Natural killer cell treated with Interleukin-12 subunit alpha and Interleukin-12 subunit beta and Interleukin-15 and Interleukin-18, amount 100 ng/mL, for 72 hours (primary cell): Measurements from ENCODE around the gene KRTDAP. TPM values are rescaled to one million over a fixed set of nuclear protein-coding genes. Genes with fewer than 3 reads are reported as not detected.
"Not testable (repeated sequence)": the region's sequence is repeated elsewhere in the genome, so short reads cannot be mapped to it uniquely, and the experiment has no call there.

Source experiments
- ATAC-seq, 2 donors: fragments of 150-1000 bp; cut with Tn5 transposase in 1 of 2; sonication (Bioruptor Pico), chemical (Tn5 transposase) in 1 of 2; 2 replicates each; pipeline ENCODE4 v1.10.0; 2021
- DNase-seq: peaks from one replicate; pipeline ENCODE4 v3.0.0; 2022; ENCODE audit warnings: low spot score
- H3K27ac Mint-ChIP-seq, 2 donors: 1 replicate in 1 of 2; 2 replicates in 1 of 2; pipeline ENCODE4 v1.8.0; 2022; ENCODE audit warnings: mixed read lengths in 2 of 2, mild to moderate bottlenecking in 1 of 2, moderate library complexity in 1 of 2
- H3K27me3 Mint-ChIP-seq, 2 donors: 1 replicate in 1 of 2; 2 replicates in 1 of 2; pipeline ENCODE4 v1.8.0; 2022; ENCODE audit warnings: mixed read lengths in 2 of 2
- H3K36me3 Mint-ChIP-seq: one replicate; pipeline ENCODE4 v1.8.0; 2022; ENCODE audit warnings: mixed read lengths
- H3K4me1 Mint-ChIP-seq, 2 donors: 1 replicate in 1 of 2; 2 replicates in 1 of 2; pipeline ENCODE4 v1.8.0; 2022; ENCODE audit warnings: low read depth in 2 of 2, mixed read lengths in 2 of 2, mild to moderate bottlenecking in 1 of 2
- H3K4me3 Mint-ChIP-seq: one replicate; pipeline ENCODE4 v1.8.0; 2022; ENCODE audit warnings: mixed read lengths
- H3K9me3 Mint-ChIP-seq: 2 replicates; pipeline ENCODE4 v1.8.0; 2022; ENCODE audit warnings: mixed read lengths
- total RNA-seq, 2 donors: library from RNA; stranded (reverse); gene quantifications; one replicate each; pipeline ENCODE4 v1.2.3, GENCODE V29; 2022

KRTDAP gene
- total RNA-seq, 2 donors from 2014 or later = not detected

- DNase-seq (no peak), ATAC-seq (no peak)
- peaks cover 19 to 23% of the 10 kb centered on the region in 2 donors for H3K27me3 Mint-ChIP-seq
- H3K27ac Mint-ChIP-seq = no peak overlapping the region
- peaks cover 0 to 5% of the 10 kb centered on the region in 2 donors for H3K4me1 Mint-ChIP-seq
- no peak overlapping the region for H3K4me3 Mint-ChIP-seq
- no peaks in the 10 kb centered on the region for H3K36me3 Mint-ChIP-seq
- no peaks in the 10 kb centered on the region for H3K9me3 Mint-ChIP-seq
Observed at GRCh38 chr19:35484252-35485036, 5.8 kb downstream of the KRTDAP start.

- H3K4me3 Mint-ChIP-seq = no peak overlapping the region
- no peak for ATAC-seq
Observed at GRCh38 chr19:35483089-35483488, 7.2 kb downstream of the KRTDAP start.

GRCh38 chr19:35478794-35479677, 11.2 kb downstream of the KRTDAP start:
- no peak for DNase-seq
- no peak for ATAC-seq
- Mint-ChIP-seq H3K4me1 (no peaks in the 10 kb centered on the region), H3K9me3 (no peaks in the 10 kb centered on the region), H3K36me3 (no peaks in the 10 kb centered on the region), H3K27ac (no peak overlapping the region), H3K4me3 (no peak overlapping the region), H3K27me3 (peaks cover 0 to 2% of the 10 kb centered on the region in 2 donors)

More at GRCh38 chr19:35483089-35483488, 7.2 kb downstream of the KRTDAP start:
- Mint-ChIP-seq H3K9me3 (no peaks in the 10 kb centered on the region), H3K27me3 (peaks cover 17 to 23% of the 10 kb centered on the region in 2 donors), H3K4me1 (peaks cover 0 to 5% of the 10 kb centered on the region in 2 donors), H3K36me3 (no peaks in the 10 kb centered on the region), H3K27ac (no peak overlapping the region)
- DNase-seq = no peak

- Mint-ChIP-seq H3K36me3 (no peaks in the 10 kb centered on the region), H3K4me1 (no peaks in the 10 kb centered on the region), H3K9me3 (no peaks in the 10 kb centered on the region), H3K4me3 (no peak overlapping the region), H3K27ac (peak overlapping the region in 1 of 2 donors; percentile 4), H3K27me3 (no peaks in the 10 kb centered on the region)
- DNase-seq = no peak
- no peak for ATAC-seq
Observed at GRCh38 chr19:35476149-35476548, 14.1 kb downstream of the KRTDAP start.

- not testable (repeated sequence) for DNase-seq, H3K4me1 Mint-ChIP-seq, H3K27ac Mint-ChIP-seq, H3K27me3 Mint-ChIP-seq, H3K9me3 Mint-ChIP-seq, H3K4me3 Mint-ChIP-seq, H3K36me3 Mint-ChIP-seq, ATAC-seq
Observed at GRCh38 chr19:35474594-35474993, 15.7 kb downstream of the KRTDAP start.

- no peak for ATAC-seq
- no peak overlapping the region for H3K4me3 Mint-ChIP-seq
- H3K4me1 Mint-ChIP-seq = no peaks in the 10 kb centered on the region
- H3K9me3 Mint-ChIP-seq = no peaks in the 10 kb centered on the region
- DNase-seq = no peak
- H3K27ac Mint-ChIP-seq = no peak overlapping the region
- no peaks in the 10 kb centered on the region for H3K27me3 Mint-ChIP-seq
- H3K36me3 Mint-ChIP-seq = no peaks in the 10 kb centered on the region
Observed at GRCh38 chr19:35474104-35474503, 16.2 kb downstream of the KRTDAP start.

GRCh38 chr19:35471946-35472345, 18.3 kb downstream of the KRTDAP start:
- Mint-ChIP-seq H3K9me3 (no peaks in the 10 kb centered on the region), H3K27me3 (no peaks in the 10 kb centered on the region)

GRCh38 chr19:35471075-35471474, 19.2 kb downstream of the KRTDAP start:
- H3K9me3 Mint-ChIP-seq, ATAC-seq, H3K27ac Mint-ChIP-seq, H3K27me3 Mint-ChIP-seq, H3K4me3 Mint-ChIP-seq, DNase-seq, H3K36me3 Mint-ChIP-seq, H3K4me1 Mint-ChIP-seq: not testable (repeated sequence)

More at GRCh38 chr19:35471946-35472345, 18.3 kb downstream of the KRTDAP start:
- DNase-seq (no peak), ATAC-seq (no peak)
- no peak overlapping the region for H3K27ac Mint-ChIP-seq
- H3K4me3 Mint-ChIP-seq = no peak overlapping the region
- H3K4me1 Mint-ChIP-seq = peaks cover 4 to 7% of the 10 kb centered on the region in 2 donors
- no peaks in the 10 kb centered on the region for H3K36me3 Mint-ChIP-seq

- ATAC-seq = no peak
- no peak overlapping the region for H3K27ac Mint-ChIP-seq
Observed at GRCh38 chr19:35470128-35470527, 20.1 kb downstream of the KRTDAP start.

GRCh38 chr19:35468637-35469036, 21.6 kb downstream of the KRTDAP start:
- peaks cover 13 to 15% of the 10 kb centered on the region in 2 donors for H3K4me1 Mint-ChIP-seq
- H3K27ac Mint-ChIP-seq = no peak overlapping the region
- no peaks in the 10 kb centered on the region for H3K36me3 Mint-ChIP-seq
- no peaks in the 10 kb centered on the region for H3K9me3 Mint-ChIP-seq
- ATAC-seq = peak; percentile 83 to 85
- no peaks in the 10 kb centered on the region for H3K27me3 Mint-ChIP-seq
- DNase-seq = peak; percentile 66
- no peak overlapping the region for H3K4me3 Mint-ChIP-seq

More at GRCh38 chr19:35470128-35470527, 20.1 kb downstream of the KRTDAP start:
- DNase-seq = no peak
- H3K4me1 Mint-ChIP-seq = peaks cover 7 to 12% of the 10 kb centered on the region in 2 donors
- no peaks in the 10 kb centered on the region for H3K27me3 Mint-ChIP-seq
- no peaks in the 10 kb centered on the region for H3K36me3 Mint-ChIP-seq
- no peaks in the 10 kb centered on the region for H3K9me3 Mint-ChIP-seq
- H3K4me3 Mint-ChIP-seq = no peak overlapping the region

GRCh38 chr19:35466259-35466658, 24.0 kb downstream of the KRTDAP start:
- no peak overlapping the region for H3K4me3 Mint-ChIP-seq

GRCh38 chr19:35462956-35463355, 27.3 kb downstream of the KRTDAP start:
- H3K4me1 Mint-ChIP-seq = peaks cover 33 to 39% of the 10 kb centered on the region in 2 donors
- peak; percentile 62 to 64 for ATAC-seq
- H3K4me3 Mint-ChIP-seq = peak overlapping the region; percentile 85
- not testable (repeated sequence) for H3K9me3 Mint-ChIP-seq, DNase-seq, H3K36me3 Mint-ChIP-seq, H3K27me3 Mint-ChIP-seq
- H3K27ac Mint-ChIP-seq = peak overlapping the region; percentile 88 to 90

More at GRCh38 chr19:35466259-35466658, 24.0 kb downstream of the KRTDAP start:
- no peak for ATAC-seq
- Mint-ChIP-seq H3K27ac (peak overlapping the region in 1 of 2 donors; percentile 57), H3K4me1 (peaks cover 25 to 29% of the 10 kb centered on the region in 2 donors), H3K27me3 (no peaks in the 10 kb centered on the region), H3K9me3 (no peaks in the 10 kb centered on the region), H3K36me3 (no peaks in the 10 kb centered on the region)
- no peak for DNase-seq

- Mint-ChIP-seq H3K9me3 (no peaks in the 10 kb centered on the region), H3K36me3 (no peaks in the 10 kb centered on the region), H3K27me3 (no peaks in the 10 kb centered on the region), H3K4me3 (peak overlapping the region; percentile 85), H3K4me1 (peaks cover 30 to 37% of the 10 kb centered on the region in 2 donors), H3K27ac (peak overlapping the region; percentile 88 to 90)
- ATAC-seq (peak; percentile 89 to 90), DNase-seq (peak; percentile 70)
Observed at GRCh38 chr19:35462476-35462953, 27.7 kb downstream of the KRTDAP start.
